ENCODE data around the gene GNL2.
"Not testable (repeated sequence)": the region's sequence is repeated elsewhere in the genome, so short reads cannot be mapped to it uniquely, and the experiment has no call there.

GNL2 gene

DNA sequence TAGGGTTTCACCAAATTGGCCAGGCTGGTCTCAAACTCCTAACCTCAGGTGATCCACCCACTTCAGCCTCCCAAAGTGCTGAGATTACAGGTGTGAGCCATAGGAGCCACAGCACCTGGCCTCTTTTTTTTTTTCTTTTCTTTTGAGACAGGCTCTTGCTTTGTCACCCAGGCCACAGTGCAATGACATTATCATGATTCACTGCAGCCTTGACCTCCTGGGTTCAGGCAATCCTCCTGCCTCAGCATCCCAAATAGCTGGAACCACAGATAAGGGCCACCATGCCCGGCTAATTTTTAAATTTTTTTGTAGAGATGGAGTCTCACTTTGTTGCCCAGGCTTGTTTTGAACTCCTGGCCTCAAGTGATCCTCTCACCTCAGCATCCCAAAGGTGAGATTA, 65.8 kb downstream of the GNL2 start:
- H3K27me3 ChIP-seq (ENCODE audit: insufficient read depth, poor library complexity, severe bottlenecking); DNase-seq (ENCODE audit: low read depth in 1 of 2, low spot score in 1 of 2); H3K27ac ChIP-seq (replicated peaks); H3K4me3 ChIP-seq (replicated peaks; ENCODE audit: insufficient read depth, low read length): not testable (repeated sequence)

DNA sequence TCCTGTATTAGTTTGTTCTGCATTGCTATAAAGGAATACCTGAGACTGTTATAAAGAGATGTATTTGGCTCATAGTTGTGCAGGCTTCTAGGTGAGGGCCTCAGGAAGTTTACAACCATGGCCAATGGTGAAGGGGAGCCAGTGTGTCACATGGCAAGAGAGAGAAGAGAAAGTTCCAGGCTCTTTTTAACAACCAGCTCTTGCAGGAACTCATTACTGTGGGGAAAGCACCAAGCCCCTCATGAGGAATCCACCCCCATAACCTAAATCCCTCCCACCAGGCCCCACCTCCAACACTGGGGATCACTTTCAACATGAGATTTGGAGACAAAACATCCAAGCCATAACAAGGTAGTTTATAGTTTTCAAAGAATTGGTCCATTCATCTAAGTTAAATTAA, 76.1 kb downstream of the GNL2 start:
- no peak for TF ChIP-seq POLR2AphosphoS5 (IDR thresholded peaks at IDR 0.05; ENCODE audit: low read depth)
- TF ChIP-seq, protein P1, sequence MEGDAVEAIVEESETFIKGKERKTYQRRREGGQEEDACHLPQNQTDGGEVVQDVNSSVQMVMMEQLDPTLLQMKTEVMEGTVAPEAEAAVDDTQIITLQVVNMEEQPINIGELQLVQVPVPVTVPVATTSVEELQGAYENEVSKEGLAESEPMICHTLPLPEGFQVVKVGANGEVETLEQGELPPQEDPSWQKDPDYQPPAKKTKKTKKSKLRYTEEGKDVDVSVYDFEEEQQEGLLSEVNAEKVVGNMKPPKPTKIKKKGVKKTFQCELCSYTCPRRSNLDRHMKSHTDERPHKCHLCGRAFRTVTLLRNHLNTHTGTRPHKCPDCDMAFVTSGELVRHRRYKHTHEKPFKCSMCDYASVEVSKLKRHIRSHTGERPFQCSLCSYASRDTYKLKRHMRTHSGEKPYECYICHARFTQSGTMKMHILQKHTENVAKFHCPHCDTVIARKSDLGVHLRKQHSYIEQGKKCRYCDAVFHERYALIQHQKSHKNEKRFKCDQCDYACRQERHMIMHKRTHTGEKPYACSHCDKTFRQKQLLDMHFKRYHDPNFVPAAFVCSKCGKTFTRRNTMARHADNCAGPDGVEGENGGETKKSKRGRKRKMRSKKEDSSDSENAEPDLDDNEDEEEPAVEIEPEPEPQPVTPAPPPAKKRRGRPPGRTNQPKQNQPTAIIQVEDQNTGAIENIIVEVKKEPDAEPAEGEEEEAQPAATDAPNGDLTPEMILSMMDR (IDR thresholded peaks at IDR 0.05; ENCODE audit: insufficient read depth, low read length), result no peak
- TF ChIP-seq, protein P2, sequence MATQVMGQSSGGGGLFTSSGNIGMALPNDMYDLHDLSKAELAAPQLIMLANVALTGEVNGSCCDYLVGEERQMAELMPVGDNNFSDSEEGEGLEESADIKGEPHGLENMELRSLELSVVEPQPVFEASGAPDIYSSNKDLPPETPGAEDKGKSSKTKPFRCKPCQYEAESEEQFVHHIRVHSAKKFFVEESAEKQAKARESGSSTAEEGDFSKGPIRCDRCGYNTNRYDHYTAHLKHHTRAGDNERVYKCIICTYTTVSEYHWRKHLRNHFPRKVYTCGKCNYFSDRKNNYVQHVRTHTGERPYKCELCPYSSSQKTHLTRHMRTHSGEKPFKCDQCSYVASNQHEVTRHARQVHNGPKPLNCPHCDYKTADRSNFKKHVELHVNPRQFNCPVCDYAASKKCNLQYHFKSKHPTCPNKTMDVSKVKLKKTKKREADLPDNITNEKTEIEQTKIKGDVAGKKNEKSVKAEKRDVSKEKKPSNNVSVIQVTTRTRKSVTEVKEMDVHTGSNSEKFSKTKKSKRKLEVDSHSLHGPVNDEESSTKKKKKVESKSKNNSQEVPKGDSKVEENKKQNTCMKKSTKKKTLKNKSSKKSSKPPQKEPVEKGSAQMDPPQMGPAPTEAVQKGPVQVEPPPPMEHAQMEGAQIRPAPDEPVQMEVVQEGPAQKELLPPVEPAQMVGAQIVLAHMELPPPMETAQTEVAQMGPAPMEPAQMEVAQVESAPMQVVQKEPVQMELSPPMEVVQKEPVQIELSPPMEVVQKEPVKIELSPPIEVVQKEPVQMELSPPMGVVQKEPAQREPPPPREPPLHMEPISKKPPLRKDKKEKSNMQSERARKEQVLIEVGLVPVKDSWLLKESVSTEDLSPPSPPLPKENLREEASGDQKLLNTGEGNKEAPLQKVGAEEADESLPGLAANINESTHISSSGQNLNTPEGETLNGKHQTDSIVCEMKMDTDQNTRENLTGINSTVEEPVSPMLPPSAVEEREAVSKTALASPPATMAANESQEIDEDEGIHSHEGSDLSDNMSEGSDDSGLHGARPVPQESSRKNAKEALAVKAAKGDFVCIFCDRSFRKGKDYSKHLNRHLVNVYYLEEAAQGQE (IDR thresholded peaks at IDR 0.05; ENCODE audit: insufficient replicate concordance, low read depth), result no peak
- TF ChIP-seq GABPA (IDR thresholded peaks at IDR 0.05; ENCODE audit: low read depth), result no peak
- TF ChIP-seq SPI1 (IDR thresholded peaks at IDR 0.05; ENCODE audit: borderline replicate concordance, low read depth), result no peak

DNA sequence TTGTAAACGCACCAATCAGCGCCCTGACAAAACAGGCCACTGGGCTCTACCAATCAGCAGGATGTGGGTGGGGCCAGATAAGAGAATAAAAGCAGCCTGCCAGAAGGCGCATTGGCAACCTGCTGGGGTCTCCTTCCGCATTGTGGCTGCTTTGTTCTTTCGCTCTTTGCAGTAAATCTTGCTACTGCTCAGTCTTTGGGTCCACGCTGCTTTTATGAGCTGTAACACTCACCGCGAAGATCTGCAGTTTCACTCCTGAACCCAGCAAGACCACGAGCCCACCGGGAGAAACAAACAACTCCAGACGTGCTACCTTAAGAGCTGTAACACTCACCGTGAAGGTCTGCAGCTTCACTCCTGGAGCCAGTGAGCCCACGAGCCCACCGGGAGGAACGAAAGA, 76.8 kb downstream of the GNL2 start:
- not testable (repeated sequence) for H3K4me3 ChIP-seq (replicated peaks; ENCODE audit: insufficient read depth, low read length); H3K27me3 ChIP-seq (ENCODE audit: insufficient read depth, poor library complexity, severe bottlenecking); DNase-seq (ENCODE audit: low read depth in 1 of 2, low spot score in 1 of 2); H3K27ac ChIP-seq (replicated peaks)

More for the DNA sequence above, 76.1 kb downstream of the GNL2 start:
- H3K27me3 ChIP-seq (ENCODE audit: insufficient read depth, poor library complexity, severe bottlenecking), result no peaks in the 10 kb centered on the region
- H3K27ac ChIP-seq (replicated peaks), result no peak overlapping the region
- no peak overlapping the region for H3K4me3 ChIP-seq (replicated peaks; ENCODE audit: insufficient read depth, low read length)
- no peak for DNase-seq (ENCODE audit: low read depth in 1 of 2, low spot score in 1 of 2)

DNA sequence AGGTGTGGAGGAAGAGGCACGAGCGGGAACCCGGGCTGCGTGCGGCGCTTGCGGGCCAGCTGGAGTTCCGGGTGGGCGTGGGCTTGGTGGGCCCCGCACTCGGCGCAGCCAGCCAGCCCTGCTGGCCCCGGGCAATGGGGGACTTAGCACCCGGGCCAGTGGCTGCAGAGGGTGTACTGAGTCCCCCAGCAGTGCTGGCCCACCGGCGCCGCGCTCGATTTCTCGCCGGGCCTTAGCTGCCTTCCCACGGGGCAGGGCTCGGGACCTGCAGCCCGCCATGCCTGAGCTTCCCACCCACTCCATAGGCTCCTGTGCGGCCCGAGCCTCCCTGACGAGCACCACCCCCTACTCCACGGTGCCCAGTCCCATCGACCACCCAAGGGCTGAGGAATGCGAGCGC, 77.5 kb downstream of the GNL2 start:
- H3K27me3 ChIP-seq (ENCODE audit: insufficient read depth, poor library complexity, severe bottlenecking); H3K4me3 ChIP-seq (replicated peaks; ENCODE audit: insufficient read depth, low read length); DNase-seq (ENCODE audit: low read depth in 1 of 2, low spot score in 1 of 2); H3K27ac ChIP-seq (replicated peaks): not testable (repeated sequence)

DNA sequence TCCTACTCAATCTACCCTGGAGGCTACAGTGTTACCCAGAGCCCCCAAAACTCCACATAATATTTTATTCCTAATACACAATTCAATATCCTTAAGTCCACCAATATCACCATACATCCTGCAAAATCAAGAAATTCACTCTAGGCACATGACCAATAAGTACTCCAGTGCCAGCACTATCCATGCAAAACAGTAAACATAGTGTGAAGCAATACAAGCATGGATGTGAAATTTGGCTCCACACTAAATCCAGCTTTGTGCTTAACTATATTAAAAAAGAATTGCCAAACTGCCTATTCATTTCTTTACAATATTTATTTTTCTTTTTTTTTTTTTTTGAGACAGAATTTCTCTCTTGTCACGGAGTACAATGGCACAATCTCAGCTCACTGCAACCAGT, 78.2 kb downstream of the GNL2 start:
- Histone ChIP-seq H3K27ac (replicated peaks) (no peak overlapping the region), H3K27me3 (ENCODE audit: insufficient read depth, poor library complexity, severe bottlenecking) (no peaks in the 10 kb centered on the region), H3K4me3 (replicated peaks; ENCODE audit: insufficient read depth, low read length) (no peak overlapping the region)
- DNase-seq (ENCODE audit: low read depth in 1 of 2, low spot score in 1 of 2), result no peak
- TF ChIP-seq, protein P1 (IDR thresholded peaks at IDR 0.05; ENCODE audit: insufficient read depth, low read length), result no peak
- TF ChIP-seq, protein P2 (IDR thresholded peaks at IDR 0.05; ENCODE audit: insufficient replicate concordance, low read depth), result no peak
- no peak for TF ChIP-seq POLR2AphosphoS5 (IDR thresholded peaks at IDR 0.05; ENCODE audit: low read depth)
- TF ChIP-seq GABPA (IDR thresholded peaks at IDR 0.05; ENCODE audit: low read depth), result no peak
- TF ChIP-seq SPI1 (IDR thresholded peaks at IDR 0.05; ENCODE audit: borderline replicate concordance, low read depth), result no peak
